HG02943 (cell line): ENCODE data around the gene NTM.
"Not testable (repeated sequence)": the region's sequence is repeated elsewhere in the genome, so short reads cannot be mapped to it uniquely, and the experiment has no call there.

Experiments used
- ATAC-seq: cut with Tn5 transposase; IDR thresholded peaks from one replicate; pipeline ENCODE4 v1.9.1; 2021; ENCODE audit warnings: mild to moderate bottlenecking, low read depth, moderate library complexity; ENCODE audit not compliant: unreplicated experiment

NTM gene

GRCh38 chr11:132343445-132344175 is 973.2 kb downstream of the NTM start:
- no peak for ATAC-seq

- ATAC-seq, result no peak
Observed at GRCh38 chr11:132346558-132347148, 976.2 kb downstream of the NTM start.

- no peak for ATAC-seq
Observed at GRCh38 chr11:132347156-132348090, 977.0 kb downstream of the NTM start.

- ATAC-seq, result no peak
Observed at GRCh38 chr11:132349811-132350733, 979.7 kb downstream of the NTM start.

- no peak for ATAC-seq
Observed at GRCh38 chr11:132351050-132351449, 980.6 kb downstream of the NTM start.

GRCh38 chr11:132352497-132352896 is 982.1 kb downstream of the NTM start:
- ATAC-seq, result no peak

- ATAC-seq, result no peak
Observed at GRCh38 chr11:132353255-132353654, 982.8 kb downstream of the NTM start.

GRCh38 chr11:132357811-132358572 is 987.6 kb downstream of the NTM start:
- ATAC-seq, result peak; percentile 79

GRCh38 chr11:132358573-132358953 is 988.1 kb downstream of the NTM start:
- peak; percentile 36 for ATAC-seq

- no peak for ATAC-seq
Observed at GRCh38 chr11:132361011-132361550, 990.7 kb downstream of the NTM start.

- ATAC-seq, result no peak
Observed at GRCh38 chr11:132365650-132366049, 995.2 kb downstream of the NTM start.

- no peak for ATAC-seq
Observed at GRCh38 chr11:132367293-132367692, 996.9 kb downstream of the NTM start.

GRCh38 chr11:132370114-132370513 is 999.7 kb downstream of the NTM start:
- ATAC-seq, result not testable (repeated sequence)

GRCh38 chr11:132373405-132374143 is 1003.2 kb downstream of the NTM start:
- no peak for ATAC-seq

GRCh38 chr11:132379540-132379939 is 1009.1 kb downstream of the NTM start:
- no peak for ATAC-seq
